ENCODE results near the gene TRMT11.

Gene TRMT11

GRCh38 chr6:125953502-125953875 is 32.9 kb upstream of the TRMT11 start:
- H3K4me1 ChIP-seq (ENCODE audit: control insufficient read depth in 2 of 2, insufficient read depth in 1 of 2, low read depth in 1 of 2, low read length in 2 of 2) = peaks cover 0 to 10% of the 10 kb centered on the region in 2 donors
- no CpG with 5 or more reads among the region's 11 CpGs for WGBS, 2 donors (ENCODE audit: extremely low coverage in 2 of 2, insufficient read length in 2 of 2, insufficient replicate concordance in 1 of 2)
- no peak overlapping the region for H3K27ac ChIP-seq (replicated peaks; ENCODE audit: low read length)
- no peak for DNase-seq (ENCODE audit: low spot score)
- H3K9ac ChIP-seq (ENCODE audit: low read depth, low read length, poor library complexity) = peak overlapping the region; percentile 26
- H2BK15ac ChIP-seq (ENCODE audit: low read length) = peak overlapping the region; percentile 61
- H3K18ac ChIP-seq (ENCODE audit: low read length) = peak overlapping the region; percentile 37
- no peak overlapping the region for H2BK12ac ChIP-seq (ENCODE audit: low read length)
- H2AK5ac ChIP-seq (ENCODE audit: low read depth, low read length) = peak overlapping the region; percentile 51
- H4K91ac ChIP-seq (ENCODE audit: low read depth, low read length, poor library complexity) = no peak overlapping the region
- peak overlapping the region; percentile 21 for H3K23ac ChIP-seq (ENCODE audit: low read depth, low read length, poor library complexity)
- H3K36me3 ChIP-seq (replicated peaks in 1 of 2; ENCODE audit: control insufficient read depth in 2 of 2, insufficient read depth in 2 of 2, low read length in 2 of 2) = no peaks in the 10 kb centered on the region
- H2AFZ ChIP-seq (ENCODE audit: low read length) = no peak overlapping the region
- H3K14ac ChIP-seq (ENCODE audit: low read length) = peak overlapping the region; percentile 78
- H2BK5ac ChIP-seq (ENCODE audit: low read length) = no peak overlapping the region
- H3K9me3 ChIP-seq (replicated peaks in 1 of 2; ENCODE audit: control insufficient read depth in 2 of 2, insufficient read depth in 1 of 2, low read depth in 1 of 2, low read length in 2 of 2) = no peaks in the 10 kb centered on the region
- H3K4me3 ChIP-seq (ENCODE audit: low read length in 2 of 2) = peak overlapping the region in 1 of 2 donors; percentile 64
- no peaks in the 10 kb centered on the region for H3K79me1 ChIP-seq (ENCODE audit: low read depth, low read length)
- H3K4me2 ChIP-seq (ENCODE audit: insufficient read depth, low read length, poor library complexity, severe bottlenecking) = no peak overlapping the region
- H4K8ac ChIP-seq (ENCODE audit: low read depth, low read length) = no peak overlapping the region
- no peak overlapping the region for H3K4ac ChIP-seq (ENCODE audit: low read length)
- H3K27me3 ChIP-seq (ENCODE audit: control insufficient read depth in 3 of 3, insufficient read depth in 3 of 3, low read depth in 1 of 3, low read length in 3 of 3) = peaks cover 0 to 3% (median 0%) of the 10 kb centered on the region in 3 experiments
- no peak overlapping the region for H2BK120ac ChIP-seq (ENCODE audit: low read depth, low read length)

- no peak overlapping the region for H4K91ac ChIP-seq (ENCODE audit: low read depth, low read length, poor library complexity)
- no peaks in the 10 kb centered on the region for H3K36me3 ChIP-seq (replicated peaks in 1 of 2; ENCODE audit: control insufficient read depth in 2 of 2, insufficient read depth in 2 of 2, low read length in 2 of 2)
- H2AFZ ChIP-seq (ENCODE audit: low read length) = peak overlapping the region; percentile 4
- no peak overlapping the region for H3K23ac ChIP-seq (ENCODE audit: low read depth, low read length, poor library complexity)
- H3K9me3 ChIP-seq (replicated peaks in 1 of 2; ENCODE audit: control insufficient read depth in 2 of 2, insufficient read depth in 1 of 2, low read depth in 1 of 2, low read length in 2 of 2) = no peaks in the 10 kb centered on the region
- no peaks in the 10 kb centered on the region for H3K79me1 ChIP-seq (ENCODE audit: low read depth, low read length)
- no peak overlapping the region for H2BK15ac ChIP-seq (ENCODE audit: low read length)
- peaks cover 0 to 3% (median 0%) of the 10 kb centered on the region in 3 experiments for H3K27me3 ChIP-seq (ENCODE audit: control insufficient read depth in 3 of 3, insufficient read depth in 3 of 3, low read depth in 1 of 3, low read length in 3 of 3)
- no peak overlapping the region for H2AK5ac ChIP-seq (ENCODE audit: low read depth, low read length)
- H2BK120ac ChIP-seq (ENCODE audit: low read depth, low read length) = no peak overlapping the region
- no peak overlapping the region for H3K4ac ChIP-seq (ENCODE audit: low read length)
- no peak overlapping the region for H3K4me3 ChIP-seq (ENCODE audit: low read length in 2 of 2)
- no peak overlapping the region for H3K4me2 ChIP-seq (ENCODE audit: insufficient read depth, low read length, poor library complexity, severe bottlenecking)
- H2BK12ac ChIP-seq (ENCODE audit: low read length) = no peak overlapping the region
- DNase-seq (ENCODE audit: low spot score) = no peak
- no peak overlapping the region for H2BK5ac ChIP-seq (ENCODE audit: low read length)
- WGBS, 2 donors (ENCODE audit: extremely low coverage in 2 of 2, insufficient read length in 2 of 2, insufficient replicate concordance in 1 of 2) = no CpG with 5 or more reads among the region's 5 CpGs
- H3K14ac ChIP-seq (ENCODE audit: low read length) = no peak overlapping the region
- no peak overlapping the region for H3K27ac ChIP-seq (replicated peaks; ENCODE audit: low read length)
- peaks cover 0 to 10% of the 10 kb centered on the region in 2 donors for H3K4me1 ChIP-seq (ENCODE audit: control insufficient read depth in 2 of 2, insufficient read depth in 1 of 2, low read depth in 1 of 2, low read length in 2 of 2)
- H3K18ac ChIP-seq (ENCODE audit: low read length) = no peak overlapping the region
- no peak overlapping the region for H4K8ac ChIP-seq (ENCODE audit: low read depth, low read length)
- no peak overlapping the region for H3K9ac ChIP-seq (ENCODE audit: low read depth, low read length, poor library complexity)
These were observed 31.5 kb upstream of the TRMT11 start for GRCh38 chr6:125954735-125955339.

- Histone ChIP-seq H3K4me2 (ENCODE audit: insufficient read depth, low read length, poor library complexity, severe bottlenecking) (no peak overlapping the region), H3K4me1 (ENCODE audit: control insufficient read depth in 2 of 2, insufficient read depth in 1 of 2, low read depth in 1 of 2, low read length in 2 of 2) (peaks cover 0 to 10% of the 10 kb centered on the region in 2 donors), H3K27me3 (ENCODE audit: control insufficient read depth in 3 of 3, insufficient read depth in 3 of 3, low read depth in 1 of 3, low read length in 3 of 3) (peaks cover 0 to 3% (median 0%) of the 10 kb centered on the region in 3 experiments), H3K23ac (ENCODE audit: low read depth, low read length, poor library complexity) (no peak overlapping the region), H2BK15ac (ENCODE audit: low read length) (no peak overlapping the region), H3K9ac (ENCODE audit: low read depth, low read length, poor library complexity) (no peak overlapping the region), H2BK120ac (ENCODE audit: low read depth, low read length) (no peak overlapping the region), H4K8ac (ENCODE audit: low read depth, low read length) (no peak overlapping the region), H3K36me3 (replicated peaks in 1 of 2; ENCODE audit: control insufficient read depth in 2 of 2, insufficient read depth in 2 of 2, low read length in 2 of 2) (no peaks in the 10 kb centered on the region), H3K4ac (ENCODE audit: low read length) (no peak overlapping the region), H2AK5ac (ENCODE audit: low read depth, low read length) (no peak overlapping the region), H2BK5ac (ENCODE audit: low read length) (no peak overlapping the region), H3K4me3 (ENCODE audit: low read length in 2 of 2) (peak overlapping the region in 1 of 2 donors; percentile 89), H3K18ac (ENCODE audit: low read length) (no peak overlapping the region), H3K27ac (replicated peaks; ENCODE audit: low read length) (no peak overlapping the region), H2BK12ac (ENCODE audit: low read length) (no peak overlapping the region), H3K9me3 (replicated peaks in 1 of 2; ENCODE audit: control insufficient read depth in 2 of 2, insufficient read depth in 1 of 2, low read depth in 1 of 2, low read length in 2 of 2) (no peaks in the 10 kb centered on the region), H2AFZ (ENCODE audit: low read length) (peak overlapping the region; percentile 97), H4K91ac (ENCODE audit: low read depth, low read length, poor library complexity) (no peak overlapping the region), H3K79me1 (ENCODE audit: low read depth, low read length) (no peaks in the 10 kb centered on the region), H3K14ac (ENCODE audit: low read length) (no peak overlapping the region)
- no CpG with 5 or more reads among the region's 5 CpGs for WGBS, 2 donors (ENCODE audit: extremely low coverage in 2 of 2, insufficient read length in 2 of 2, insufficient replicate concordance in 1 of 2)
- DNase-seq (ENCODE audit: low spot score) = no peak
These were observed 30.4 kb upstream of the TRMT11 start for GRCh38 chr6:125955973-125956372.

- H4K91ac ChIP-seq (ENCODE audit: low read depth, low read length, poor library complexity) = peak within 1 kb of the TSS; percentile 73
These were observed 29.6 kb upstream of the TRMT11 start, which contains the start of gene HINT3 for GRCh38 chr6:125956506-125957390. Gene HINT3 (plus strand): TSS chr6:125956770. CDS start chr6:125956978, 208 bp downstream.

More at GRCh38 chr6:125956506-125957390, 29.6 kb upstream of the TRMT11 start, which contains the start of gene HINT3:
- H2BK12ac ChIP-seq (ENCODE audit: low read length) = no peak within 1 kb of the TSS
- H3K4me3 ChIP-seq (ENCODE audit: low read length in 2 of 2) = peak within 1 kb of the TSS; percentile 88 to 89
- no peaks in the 10 kb centered on the region for H3K79me1 ChIP-seq (ENCODE audit: low read depth, low read length)
- H2AK5ac ChIP-seq (ENCODE audit: low read depth, low read length) = no peak within 1 kb of the TSS
- H3K4me1 ChIP-seq (ENCODE audit: control insufficient read depth in 2 of 2, insufficient read depth in 1 of 2, low read depth in 1 of 2, low read length in 2 of 2) = peaks cover 0 to 10% of the 10 kb centered on the region in 2 donors
- H3K27me3 ChIP-seq (ENCODE audit: control insufficient read depth in 3 of 3, insufficient read depth in 3 of 3, low read depth in 1 of 3, low read length in 3 of 3) = peaks cover 0 to 3% (median 0%) of the 10 kb centered on the region in 3 experiments
- H3K9ac ChIP-seq (ENCODE audit: low read depth, low read length, poor library complexity) = peak within 1 kb of the TSS; percentile 98
- peak within 1 kb of the TSS; percentile 66 for H3K4me2 ChIP-seq (ENCODE audit: insufficient read depth, low read length, poor library complexity, severe bottlenecking)
- no peaks in the 10 kb centered on the region for H3K36me3 ChIP-seq (replicated peaks in 1 of 2; ENCODE audit: control insufficient read depth in 2 of 2, insufficient read depth in 2 of 2, low read length in 2 of 2)
- no peak within 1 kb of the TSS for H2BK15ac ChIP-seq (ENCODE audit: low read length)
- H2AFZ ChIP-seq (ENCODE audit: low read length) = peak within 1 kb of the TSS; percentile 97
- peak within 1 kb of the TSS; percentile 85 for H3K27ac ChIP-seq (replicated peaks; ENCODE audit: low read length)
- DNase-seq (ENCODE audit: low spot score) = peak; percentile 98
- peak within 1 kb of the TSS; percentile 81 for H3K18ac ChIP-seq (ENCODE audit: low read length)
- no CpG with 5 or more reads among the region's 82 CpGs for WGBS, 2 donors (ENCODE audit: extremely low coverage in 2 of 2, insufficient read length in 2 of 2, insufficient replicate concordance in 1 of 2)
- no peak within 1 kb of the TSS for H3K14ac ChIP-seq (ENCODE audit: low read length)
- H2BK120ac ChIP-seq (ENCODE audit: low read depth, low read length) = peak within 1 kb of the TSS; percentile 7
- no peak within 1 kb of the TSS for H4K8ac ChIP-seq (ENCODE audit: low read depth, low read length)
- H3K9me3 ChIP-seq (replicated peaks in 1 of 2; ENCODE audit: control insufficient read depth in 2 of 2, insufficient read depth in 1 of 2, low read depth in 1 of 2, low read length in 2 of 2) = no peaks in the 10 kb centered on the region
- no peak within 1 kb of the TSS for H3K4ac ChIP-seq (ENCODE audit: low read length)
- H2BK5ac ChIP-seq (ENCODE audit: low read length) = peak within 1 kb of the TSS; percentile 76
- peak within 1 kb of the TSS; percentile 50 for H3K23ac ChIP-seq (ENCODE audit: low read depth, low read length, poor library complexity)

All from neuronal stem cell (in vitro differentiated cells).